AG20443 (cell line): ENCODE data around the gene CEL.
"Not testable (repeated sequence)": the region's sequence is repeated elsewhere in the genome, so short reads cannot be mapped to it uniquely, and the experiment has no call there.

Experiments
- DNase-seq: peaks from one replicate; pipeline ENCODE4 v3.0.0; 2012; ENCODE audit warnings: low spot score, mixed read lengths

The CEL gene

DNA sequence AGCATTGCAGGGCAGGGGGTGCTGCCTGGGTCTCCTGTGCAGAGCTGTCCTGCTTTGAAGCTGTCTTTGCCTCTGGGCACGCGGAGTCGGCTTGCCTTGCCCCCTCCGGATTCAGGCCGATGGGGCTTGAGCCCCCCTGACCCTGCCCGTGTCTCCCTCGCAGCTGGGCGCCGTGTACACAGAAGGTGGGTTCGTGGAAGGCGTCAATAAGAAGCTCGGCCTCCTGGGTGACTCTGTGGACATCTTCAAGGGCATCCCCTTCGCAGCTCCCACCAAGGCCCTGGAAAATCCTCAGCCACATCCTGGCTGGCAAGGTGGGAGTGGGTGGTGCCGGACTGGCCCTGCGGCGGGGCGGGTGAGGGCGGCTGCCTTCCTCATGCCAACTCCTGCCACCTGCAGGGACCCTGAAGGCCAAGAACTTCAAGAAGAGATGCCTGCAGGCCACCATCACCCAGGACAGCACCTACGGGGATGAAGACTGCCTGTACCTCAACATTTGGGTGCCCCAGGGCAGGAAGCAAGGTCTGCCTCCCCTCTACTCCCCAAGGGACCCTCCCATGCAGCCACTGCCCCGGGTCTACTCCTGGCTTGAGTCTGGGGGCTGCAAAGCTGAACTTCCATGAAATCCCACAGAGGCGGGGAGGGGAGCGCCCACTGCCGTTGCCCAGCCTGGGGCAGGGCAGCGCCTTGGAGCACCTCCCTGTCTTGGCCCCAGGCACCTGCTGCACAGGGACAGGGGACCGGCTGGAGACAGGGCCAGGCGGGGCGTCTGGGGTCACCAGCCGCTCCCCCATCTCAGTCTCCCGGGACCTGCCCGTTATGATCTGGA lies 2.7 kb downstream of the CEL start:
- no peak for DNase-seq

DNA sequence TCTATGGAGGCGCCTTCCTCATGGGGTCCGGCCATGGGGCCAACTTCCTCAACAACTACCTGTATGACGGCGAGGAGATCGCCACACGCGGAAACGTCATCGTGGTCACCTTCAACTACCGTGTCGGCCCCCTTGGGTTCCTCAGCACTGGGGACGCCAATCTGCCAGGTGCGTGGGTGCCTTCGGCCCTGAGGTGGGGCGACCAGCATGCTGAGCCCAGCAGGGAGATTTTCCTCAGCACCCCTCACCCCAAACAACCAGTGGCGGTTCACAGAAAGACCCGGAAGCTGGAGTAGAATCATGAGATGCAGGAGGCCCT lies 3.2 kb downstream of the CEL start:
- no peak for DNase-seq

DNA sequence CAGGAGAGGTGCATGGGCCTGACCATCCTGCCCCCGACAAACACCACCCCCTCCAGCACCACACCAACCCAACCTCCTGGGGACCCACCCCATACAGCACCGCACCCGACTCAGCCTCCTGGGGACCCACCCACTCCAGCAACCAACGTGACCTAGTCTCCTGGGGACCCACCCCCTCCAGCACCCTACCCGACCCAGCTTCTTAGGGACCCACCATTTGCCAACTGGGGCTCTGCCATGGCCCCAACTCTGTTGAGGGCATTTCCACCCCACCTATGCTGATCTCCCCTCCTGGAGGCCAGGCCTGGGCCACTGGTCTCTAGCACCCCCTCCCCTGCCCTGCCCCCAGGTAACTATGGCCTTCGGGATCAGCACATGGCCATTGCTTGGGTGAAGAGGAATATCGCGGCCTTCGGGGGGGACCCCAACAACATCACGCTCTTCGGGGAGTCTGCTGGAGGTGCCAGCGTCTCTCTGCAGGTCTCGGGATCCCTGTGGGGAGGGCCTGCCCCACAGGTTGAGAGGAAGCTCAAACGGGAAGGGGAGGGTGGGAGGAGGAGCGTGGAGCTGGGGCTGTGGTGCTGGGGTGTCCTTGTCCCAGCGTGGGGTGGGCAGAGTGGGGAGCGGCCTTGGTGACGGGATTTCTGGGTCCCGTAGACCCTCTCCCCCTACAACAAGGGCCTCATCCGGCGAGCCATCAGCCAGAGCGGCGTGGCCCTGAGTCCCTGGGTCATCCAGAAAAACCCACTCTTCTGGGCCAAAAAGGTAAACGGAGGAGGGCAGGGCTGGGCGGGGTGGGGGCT lies 4.6 kb downstream of the CEL start:
- no peak for DNase-seq

DNA sequence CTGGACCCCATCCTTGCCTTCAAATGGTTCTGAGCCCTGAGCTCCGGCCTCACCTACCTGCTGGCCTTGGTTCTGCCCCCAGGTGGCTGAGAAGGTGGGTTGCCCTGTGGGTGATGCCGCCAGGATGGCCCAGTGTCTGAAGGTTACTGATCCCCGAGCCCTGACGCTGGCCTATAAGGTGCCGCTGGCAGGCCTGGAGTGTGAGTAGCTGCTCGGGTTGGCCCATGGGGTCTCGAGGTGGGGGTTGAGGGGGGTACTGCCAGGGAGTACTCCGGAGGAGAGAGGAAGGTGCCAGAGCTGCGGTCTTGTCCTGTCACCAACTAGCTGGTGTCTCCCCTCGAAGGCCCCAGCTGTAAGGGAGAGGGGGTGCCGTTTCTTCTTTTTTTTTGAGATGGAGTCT lies 5.2 kb downstream of the CEL start:
- no peak for DNase-seq

DNA sequence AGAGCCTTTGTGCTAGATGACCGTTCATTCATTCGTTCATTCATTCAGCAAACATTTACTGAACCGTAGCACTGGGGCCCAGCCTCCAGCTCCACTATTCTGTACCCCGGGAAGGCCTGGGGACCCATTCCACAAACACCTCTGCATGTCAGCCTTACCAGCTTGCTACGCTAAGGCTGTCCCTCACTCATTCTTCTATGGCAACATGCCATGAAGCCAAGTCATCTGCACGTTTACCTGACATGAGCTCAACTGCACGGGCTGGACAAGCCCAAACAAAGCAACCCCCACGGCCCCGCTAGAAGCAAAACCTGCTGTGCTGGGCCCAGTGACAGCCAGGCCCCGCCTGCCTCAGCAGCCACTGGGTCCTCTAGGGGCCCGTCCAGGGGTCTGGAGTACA lies 6.0 kb downstream of the CEL start:
- no peak for DNase-seq

DNA sequence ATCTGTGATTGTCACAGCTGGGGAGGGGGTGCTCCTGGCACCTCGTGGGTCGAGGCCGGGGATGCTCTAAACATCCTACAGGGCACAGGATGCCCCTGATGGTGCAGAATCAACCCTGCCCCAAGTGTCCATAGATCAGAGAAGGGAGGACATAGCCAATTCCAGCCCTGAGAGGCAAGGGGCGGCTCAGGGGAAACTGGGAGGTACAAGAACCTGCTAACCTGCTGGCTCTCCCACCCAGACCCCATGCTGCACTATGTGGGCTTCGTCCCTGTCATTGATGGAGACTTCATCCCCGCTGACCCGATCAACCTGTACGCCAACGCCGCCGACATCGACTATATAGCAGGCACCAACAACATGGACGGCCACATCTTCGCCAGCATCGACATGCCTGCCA lies 6.7 kb downstream of the CEL start:
- not testable (repeated sequence) for DNase-seq

DNA sequence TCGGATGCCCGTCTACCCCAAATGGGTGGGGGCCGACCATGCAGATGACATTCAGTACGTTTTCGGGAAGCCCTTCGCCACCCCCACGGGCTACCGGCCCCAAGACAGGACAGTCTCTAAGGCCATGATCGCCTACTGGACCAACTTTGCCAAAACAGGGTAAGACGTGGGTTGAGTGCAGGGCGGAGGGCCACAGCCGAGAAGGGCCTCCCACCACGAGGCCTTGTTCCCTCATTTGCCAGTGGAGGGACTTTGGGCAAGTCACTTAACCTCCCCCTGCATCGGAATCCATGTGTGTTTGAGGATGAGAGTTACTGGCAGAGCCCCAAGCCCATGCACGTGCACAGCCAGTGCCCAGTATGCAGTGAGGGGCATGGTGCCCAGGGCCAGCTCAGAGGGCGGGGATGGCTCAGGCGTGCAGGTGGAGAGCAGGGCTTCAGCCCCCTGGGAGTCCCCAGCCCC lies 8.8 kb downstream of the CEL start:
- not testable (repeated sequence) for DNase-seq

DNA sequence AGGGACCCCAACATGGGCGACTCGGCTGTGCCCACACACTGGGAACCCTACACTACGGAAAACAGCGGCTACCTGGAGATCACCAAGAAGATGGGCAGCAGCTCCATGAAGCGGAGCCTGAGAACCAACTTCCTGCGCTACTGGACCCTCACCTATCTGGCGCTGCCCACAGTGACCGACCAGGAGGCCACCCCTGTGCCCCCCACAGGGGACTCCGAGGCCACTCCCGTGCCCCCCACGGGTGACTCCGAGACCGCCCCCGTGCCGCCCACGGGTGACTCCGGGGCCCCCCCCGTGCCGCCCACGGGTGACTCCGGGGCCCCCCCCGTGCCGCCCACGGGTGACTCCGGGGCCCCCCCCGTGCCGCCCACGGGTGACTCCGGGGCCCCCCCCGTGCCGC lies 9.2 kb downstream of the CEL start:
- DNase-seq = not testable (repeated sequence)

DNA sequence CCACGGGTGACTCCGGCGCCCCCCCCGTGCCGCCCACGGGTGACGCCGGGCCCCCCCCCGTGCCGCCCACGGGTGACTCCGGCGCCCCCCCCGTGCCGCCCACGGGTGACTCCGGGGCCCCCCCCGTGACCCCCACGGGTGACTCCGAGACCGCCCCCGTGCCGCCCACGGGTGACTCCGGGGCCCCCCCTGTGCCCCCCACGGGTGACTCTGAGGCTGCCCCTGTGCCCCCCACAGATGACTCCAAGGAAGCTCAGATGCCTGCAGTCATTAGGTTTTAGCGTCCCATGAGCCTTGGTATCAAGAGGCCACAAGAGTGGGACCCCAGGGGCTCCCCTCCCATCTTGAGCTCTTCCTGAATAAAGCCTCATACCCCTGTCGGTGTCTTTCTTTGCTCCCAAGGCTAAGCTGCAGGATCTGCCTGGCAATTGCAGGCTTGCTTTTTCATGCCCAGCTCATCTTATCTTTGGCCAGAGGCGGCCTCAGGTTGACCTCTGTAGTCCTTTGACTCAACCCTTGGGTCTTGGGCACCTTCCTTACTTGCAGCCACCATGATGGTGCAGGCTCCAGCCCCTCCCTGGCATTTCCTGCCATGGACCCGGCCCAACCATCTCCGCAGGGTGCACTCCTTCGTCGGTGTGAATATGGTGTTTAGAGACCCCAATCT lies 9.8 kb downstream of the CEL start:
- DNase-seq = no peak

DNA sequence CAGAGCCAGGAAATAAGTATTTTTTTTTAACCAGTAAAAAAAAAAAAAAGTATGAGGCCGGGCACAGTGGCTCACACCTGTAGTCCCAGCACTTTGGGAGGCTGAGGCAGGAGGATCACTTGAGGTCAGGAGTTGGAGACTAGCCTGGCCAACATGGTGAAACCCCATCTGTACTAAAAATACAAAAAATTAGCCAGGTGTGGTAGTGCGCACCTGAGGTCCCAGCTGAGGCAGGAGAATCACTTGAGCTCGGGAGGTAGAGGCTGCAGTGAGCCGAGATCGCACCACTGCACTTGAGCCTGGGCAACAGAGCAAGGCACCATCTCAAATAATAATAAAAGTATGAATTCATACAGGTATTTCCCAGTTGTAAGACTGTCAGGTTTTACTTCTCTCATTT lies 10.4 kb downstream of the CEL start:
- not testable (repeated sequence) for DNase-seq

DNA sequence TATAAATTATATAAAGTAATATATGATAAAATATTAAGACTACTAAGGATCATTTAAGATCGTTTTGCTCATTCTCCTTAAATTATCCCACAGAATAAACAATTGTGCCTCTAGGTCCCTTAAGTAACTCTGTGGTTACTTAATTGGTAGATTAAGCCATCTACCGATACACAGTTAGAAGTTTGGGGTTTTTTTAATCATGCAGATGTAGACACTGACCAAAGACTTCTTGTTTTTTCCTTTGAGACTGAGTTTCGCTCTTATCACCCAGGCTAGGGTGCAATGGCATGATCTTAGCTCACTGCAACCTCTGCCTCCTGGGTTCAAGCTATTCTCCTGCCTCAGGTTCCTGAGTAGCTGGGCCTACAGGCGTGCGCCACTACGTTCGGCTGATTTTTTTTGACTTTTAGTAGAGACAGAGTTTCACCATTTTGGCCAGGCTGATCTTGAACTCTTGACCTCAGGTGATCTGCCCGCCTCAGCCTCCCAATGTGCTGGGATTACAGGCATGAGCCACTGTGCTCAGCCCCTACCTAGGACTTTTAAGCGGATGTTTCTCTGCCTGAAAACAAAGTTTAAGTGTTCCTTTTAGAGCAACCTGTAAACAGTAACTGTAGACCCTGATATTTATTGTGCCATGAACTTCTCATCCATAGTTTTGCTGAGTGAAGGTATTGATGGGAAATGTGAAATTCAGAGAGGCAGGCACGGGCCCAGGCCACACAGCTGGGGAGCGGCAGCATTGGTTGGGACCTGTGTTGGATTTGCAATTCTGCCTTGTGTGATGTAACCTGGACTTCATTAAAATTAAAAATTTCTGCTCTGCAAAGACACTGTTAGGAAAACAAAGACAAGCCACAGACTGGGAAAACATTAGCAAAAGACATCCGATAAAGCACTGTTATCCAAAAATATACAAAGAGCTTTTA lies 11.6 kb downstream of the CEL start:
- peak; percentile 6 for DNase-seq

DNA sequence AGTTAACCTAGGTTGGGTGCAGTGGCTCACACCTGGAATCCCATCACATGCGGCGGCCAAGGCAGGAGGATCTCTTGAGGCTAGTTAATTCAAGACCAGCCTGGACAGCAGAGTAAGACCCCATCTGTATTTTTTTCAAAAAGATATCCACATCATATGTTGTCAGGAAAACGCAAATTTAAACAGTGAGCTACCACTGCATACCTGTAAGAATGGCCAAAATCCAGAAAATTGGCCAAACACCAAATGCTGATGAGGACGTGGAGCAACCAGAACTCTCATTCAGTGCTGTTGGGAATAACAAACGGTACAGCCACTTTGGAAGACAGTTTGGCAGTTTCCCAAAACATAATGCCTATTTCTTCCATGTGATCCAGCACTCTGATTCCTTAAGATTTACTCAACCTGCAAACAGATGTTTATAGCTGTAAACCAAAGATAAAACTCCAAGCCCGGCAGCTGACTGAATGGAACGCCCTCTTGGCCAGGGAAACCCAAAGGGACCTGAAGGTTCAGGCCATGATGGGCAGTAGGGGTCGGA lies 12.4 kb downstream of the CEL start:
- DNase-seq = peak; percentile 39

DNA sequence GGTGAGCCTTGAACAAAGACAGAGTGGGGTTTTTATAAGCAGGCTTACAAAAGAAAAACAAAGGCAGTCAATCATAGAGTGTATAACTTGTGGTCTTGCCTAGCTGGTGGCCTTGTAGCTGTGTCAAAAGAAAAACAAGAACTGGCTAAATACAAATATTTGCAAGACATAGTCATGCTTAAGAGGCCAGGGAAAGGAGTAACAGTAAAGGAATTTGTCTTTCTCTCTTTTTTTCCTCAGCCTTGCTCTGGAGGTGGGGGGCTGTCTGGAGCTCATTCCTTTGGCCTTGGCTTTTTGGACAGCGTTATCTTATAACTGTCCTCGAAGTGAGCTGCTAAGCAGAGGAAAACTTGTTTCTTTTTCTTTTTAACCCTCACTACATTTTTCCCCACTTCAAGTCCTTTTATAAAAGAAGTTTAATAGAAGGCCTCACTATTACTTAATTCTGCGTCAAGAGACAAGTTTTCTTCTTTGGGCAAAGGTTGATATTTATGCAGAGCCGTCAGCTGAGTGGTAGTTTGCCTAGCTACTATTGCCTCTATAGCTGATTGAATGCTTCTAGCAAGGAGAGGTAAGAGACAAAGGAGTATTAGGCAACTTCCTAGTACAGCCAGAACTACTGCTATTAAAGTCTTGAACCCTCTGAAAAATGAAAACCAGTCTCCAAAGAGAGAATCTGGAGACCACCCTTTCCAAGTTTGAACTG lies 14.3 kb downstream of the CEL start:
- DNase-seq = peak; percentile 80

DNA sequence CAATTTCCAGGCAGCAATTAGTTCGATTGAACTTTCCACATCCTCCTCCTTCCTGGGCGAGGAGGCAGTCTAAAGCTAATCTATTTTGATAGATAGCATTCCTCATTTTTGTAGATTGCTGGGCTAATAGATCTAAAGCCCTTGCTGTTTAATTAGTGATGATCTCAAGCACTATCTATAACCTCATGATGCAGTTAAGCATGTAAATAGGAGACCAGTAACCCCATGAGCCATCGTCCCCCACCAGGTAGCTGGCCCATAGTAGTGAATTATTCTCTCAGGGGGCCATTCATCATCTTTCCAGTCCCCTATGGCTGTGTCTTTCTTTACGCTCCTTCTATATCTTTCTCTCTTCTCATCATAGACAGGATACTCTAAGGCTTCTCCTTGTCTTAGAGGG lies 14.9 kb downstream of the CEL start:
- DNase-seq = no peak

DNA sequence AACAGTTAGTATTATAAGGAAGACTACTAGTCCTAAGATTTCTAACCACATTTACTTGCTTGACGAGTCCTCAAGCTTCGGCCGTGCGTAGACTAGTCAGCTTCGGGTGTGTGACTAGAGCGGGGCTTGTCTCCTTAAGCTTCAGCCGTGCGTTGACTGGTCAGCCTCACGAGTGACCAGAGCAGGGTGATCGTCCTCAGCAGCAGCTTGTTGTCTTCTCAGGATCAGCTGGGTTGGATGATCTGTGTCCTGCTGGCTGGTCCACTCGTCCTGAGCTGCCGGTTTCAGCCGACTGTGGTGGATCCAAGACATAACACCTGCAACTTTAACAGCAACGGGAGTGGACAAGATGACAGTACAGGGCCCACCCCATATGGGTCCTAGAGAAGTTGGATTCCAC lies 16.7 kb downstream of the CEL start:
- no peak for DNase-seq

DNA sequence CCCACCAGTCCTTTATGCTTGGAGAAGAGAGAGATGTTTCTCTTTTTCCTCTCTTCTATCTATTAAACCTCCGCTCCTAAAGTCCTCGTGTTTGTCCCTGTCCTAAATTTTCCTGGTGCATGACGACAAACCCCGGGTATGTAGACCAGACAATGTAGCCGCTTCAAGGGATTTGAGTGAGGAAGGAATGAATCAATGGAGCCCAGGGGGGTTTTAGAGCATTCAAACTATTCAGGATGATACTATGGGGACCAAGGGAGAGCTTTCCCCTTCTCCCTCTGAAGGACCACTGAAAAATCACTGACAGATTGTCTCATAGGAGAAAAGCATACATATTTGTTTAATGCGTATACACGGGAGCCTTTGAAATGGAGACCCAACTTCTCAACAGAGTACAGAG lies 18.4 kb downstream of the CEL start:
- peak; percentile 3 for DNase-seq

DNA sequence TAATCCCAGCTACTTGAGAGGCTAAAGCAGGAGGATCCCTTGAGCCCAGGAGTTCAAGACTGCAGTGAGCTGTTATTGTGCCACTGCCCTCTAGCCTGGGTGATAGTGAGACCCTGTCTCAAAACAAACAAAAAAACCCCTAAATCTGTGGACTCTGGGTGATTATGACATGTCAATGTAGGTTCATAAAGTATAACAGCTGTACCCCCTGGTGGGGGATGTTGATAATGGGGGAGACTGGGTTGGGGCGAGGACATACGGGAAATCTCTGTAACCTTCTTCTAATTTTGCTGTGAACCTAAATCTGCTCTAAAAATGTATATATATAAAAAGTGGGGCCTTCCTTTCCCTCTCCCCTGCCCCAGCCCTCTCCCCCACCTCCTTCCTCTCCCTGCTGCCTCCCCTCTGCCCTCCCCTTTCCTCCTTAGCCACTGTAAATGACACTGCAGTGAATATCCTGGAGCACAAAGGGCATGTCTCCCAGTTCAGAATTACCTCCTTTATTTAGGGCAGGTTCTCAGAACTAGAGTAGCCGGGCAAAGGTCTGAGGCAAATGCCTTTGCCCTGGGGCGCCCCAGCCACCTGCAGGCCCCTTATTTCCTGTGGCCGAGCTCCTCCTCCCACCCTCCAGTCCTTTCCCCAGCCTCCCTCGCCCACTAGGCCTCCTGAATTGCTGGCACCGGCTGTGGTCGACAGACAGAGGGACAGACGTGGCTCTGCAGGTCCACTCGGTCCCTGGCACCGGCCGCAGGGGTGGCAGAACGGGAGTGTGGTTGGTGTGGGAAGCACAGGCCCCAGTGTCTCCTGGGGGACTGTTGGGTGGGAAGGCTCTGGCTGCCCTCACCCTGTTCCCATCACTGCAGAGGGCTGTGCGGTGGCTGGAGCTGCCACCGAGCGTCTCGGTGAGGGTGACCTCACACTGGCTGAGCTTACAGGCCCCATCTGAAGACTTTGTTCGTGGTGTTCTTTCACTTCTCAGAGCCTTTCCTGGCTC lies 19.3 kb downstream of the CEL start:
- DNase-seq = not testable (repeated sequence)

DNA sequence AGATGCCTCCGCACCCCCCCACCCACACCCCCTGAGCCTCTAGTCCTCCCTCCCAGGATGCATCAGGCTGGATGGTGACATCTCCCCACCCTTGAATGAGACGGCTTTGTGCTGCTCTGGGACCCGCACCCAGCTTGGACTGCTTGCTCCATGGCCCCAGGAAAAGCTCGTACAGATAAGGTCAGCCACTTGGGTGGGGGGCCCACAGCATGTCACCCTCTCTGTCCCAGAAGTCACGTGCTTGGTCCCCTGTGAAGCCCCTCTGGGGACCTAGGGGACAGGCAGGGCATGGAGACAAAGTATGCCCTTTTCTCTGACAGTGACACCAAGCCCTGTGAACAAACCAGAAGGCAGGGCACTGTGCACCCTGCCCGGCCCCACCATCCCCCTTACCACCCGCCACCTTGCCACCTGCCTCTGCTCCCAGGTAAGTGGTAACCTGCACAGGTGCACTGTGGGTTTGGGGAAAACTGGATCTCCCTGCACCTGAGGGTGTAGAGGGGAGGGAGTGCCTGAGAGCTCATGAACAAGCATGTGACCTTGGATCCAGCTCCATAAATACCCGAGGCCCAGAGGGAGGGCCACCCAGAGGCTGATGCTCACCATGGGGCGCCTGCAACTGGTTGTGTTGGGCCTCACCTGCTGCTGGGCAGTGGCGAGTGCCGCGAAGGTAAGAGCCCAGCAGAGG lies 20.3 kb downstream of the CEL start:
- peak; percentile 2 for DNase-seq

DNA sequence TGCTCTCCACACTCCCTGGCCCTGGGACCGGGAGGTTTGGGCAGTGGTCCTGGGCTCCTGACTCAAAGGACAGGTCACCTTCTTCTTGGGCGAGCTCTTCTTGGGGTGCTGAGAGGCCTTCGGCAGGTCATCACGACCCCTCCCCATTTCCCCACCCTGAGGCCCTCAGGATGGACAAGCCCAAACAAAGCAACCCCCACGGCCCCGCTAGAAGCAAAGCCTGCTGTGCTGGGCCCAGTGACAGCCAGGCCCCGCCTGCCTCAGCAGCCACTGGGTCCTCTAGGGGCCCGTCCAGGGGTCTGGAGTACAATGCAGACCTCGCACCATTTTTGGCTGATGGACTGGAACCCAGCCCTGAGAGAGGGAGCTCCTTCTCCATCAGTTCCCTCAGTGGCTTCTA lies 21.9 kb downstream of the CEL start:
- not testable (repeated sequence) for DNase-seq
